Caco-2 (cell line): ENCODE results near the gene RPS6KA3. TPM values are rescaled to one million over a fixed set of nuclear protein-coding genes. Genes with fewer than 3 reads are reported as not detected.

Experiments
- BruUV-seq: library from RNA; stranded (reverse); fragments of 400-500 nt; replicated peaks from 2 replicates; lab custom pipeline; 2021; lab: Mats Ljungman, UMichigan
- CTCF ChIA-PET: fragments of 300-600 bp; sonication (Branson Sonifier 250); formaldehyde crosslinking; loops from one replicate; lab custom pipeline; 2022; ENCODE audit warnings: antibody characterized with exemption; lab: Charles Lee
- POLR2A ChIA-PET: fragments of 300-600 bp; sonication (Branson Sonifier 250); formaldehyde crosslinking; loops from one replicate; lab custom pipeline; 2022; ENCODE audit warnings: antibody characterized with exemption; lab: Charles Lee
- DNase-seq, 2 experiments: peaks; one replicate each; pipeline versions ENCODE4 v3.0.0 to v3.0.0-alpha.2; 2020 to 2022
- H3K27me3 ChIP-seq: replicated peaks from 2 replicates; pipeline ENCODE4 v1.6.0; 2011; ENCODE audit warnings: low read length; ENCODE audit not compliant: control insufficient read depth, insufficient read depth
- H3K36me3 ChIP-seq: 2 replicates; pipeline ENCODE4 v1.5.1; 2011; ENCODE audit warnings: low read length; ENCODE audit not compliant: control insufficient read depth, insufficient read depth
- H3K4me1 ChIP-seq: fragments of 250-450 bp; sonication (Bioruptor Pico); 2 replicates; pipeline ENCODE4 v1.5.1; 2020; ENCODE audit warnings: mild to moderate bottlenecking
- H3K4me3 ChIP-seq: 2 replicates; pipeline ENCODE4 v1.5.1; 2011; ENCODE audit warnings: low read depth, mild to moderate bottlenecking, control low read depth, low read length
- H3K9me3 ChIP-seq: fragments of 250-450 bp; sonication (Bioruptor Pico); 2 replicates; pipeline ENCODE4 v1.5.1; 2020; ENCODE audit warnings: mild to moderate bottlenecking, moderate library complexity
- H3K27ac Mint-ChIP-seq: one replicate; pipeline ENCODE4 v1.8.0; 2022; ENCODE audit warnings: mixed read lengths; ENCODE audit not compliant: unreplicated experiment
- H3K27me3 Mint-ChIP-seq: one replicate; pipeline ENCODE4 v1.8.0; 2022; ENCODE audit warnings: mixed read lengths; ENCODE audit not compliant: insufficient read depth, unreplicated experiment
- H3K36me3 Mint-ChIP-seq: one replicate; pipeline ENCODE4 v1.8.0; 2022; ENCODE audit warnings: mild to moderate bottlenecking, mixed read lengths; ENCODE audit not compliant: insufficient read depth, unreplicated experiment
- H3K4me1 Mint-ChIP-seq: one replicate; pipeline ENCODE4 v1.8.0; 2022; ENCODE audit warnings: low read depth, mixed read lengths; ENCODE audit not compliant: unreplicated experiment
- H3K4me3 Mint-ChIP-seq: one replicate; pipeline ENCODE4 v1.8.0; 2022; ENCODE audit warnings: mild to moderate bottlenecking, moderate library complexity, mixed read lengths; ENCODE audit not compliant: unreplicated experiment
- H3K9me3 Mint-ChIP-seq: one replicate; pipeline ENCODE4 v1.8.0; 2022; ENCODE audit warnings: mixed read lengths; ENCODE audit not compliant: unreplicated experiment
- intact Hi-C: fragments of 100-400 bp; cut with micrococcal nuclease; formaldehyde crosslinking; loops from one replicate; pipeline ENCODE4 v1.10.0; 2022; ENCODE audit not compliant: unreplicated experiment
- total RNA-seq: library from RNA; stranded (reverse); gene quantifications from 2 replicates; pipeline ENCODE4 v1.2.3, GENCODE V29; 2022
- TF ChIP-seq, protein P1 (sequence below), 2 experiments: fragments of 200-600 bp in 1 of 2; IDR thresholded peaks; 1 replicate in 1 of 2; 2 replicates in 1 of 2; pipeline versions ENCODE4 v1.5.1 to v1.8.0; 2011 to 2022; ENCODE audit warnings: antibody characterized with exemption in 1 of 2, control low read depth in 1 of 2, inconsistent platforms in 1 of 2, low read depth in 1 of 2, low read length in 1 of 2, mild to moderate bottlenecking in 1 of 2, moderate library complexity in 1 of 2; ENCODE audit not compliant: insufficient read depth in 1 of 2, severe bottlenecking in 1 of 2, unreplicated experiment in 1 of 2

Gene RPS6KA3
- total RNA-seq, 1 experiment from 2014 or later, result 104 TPM

DNA sequence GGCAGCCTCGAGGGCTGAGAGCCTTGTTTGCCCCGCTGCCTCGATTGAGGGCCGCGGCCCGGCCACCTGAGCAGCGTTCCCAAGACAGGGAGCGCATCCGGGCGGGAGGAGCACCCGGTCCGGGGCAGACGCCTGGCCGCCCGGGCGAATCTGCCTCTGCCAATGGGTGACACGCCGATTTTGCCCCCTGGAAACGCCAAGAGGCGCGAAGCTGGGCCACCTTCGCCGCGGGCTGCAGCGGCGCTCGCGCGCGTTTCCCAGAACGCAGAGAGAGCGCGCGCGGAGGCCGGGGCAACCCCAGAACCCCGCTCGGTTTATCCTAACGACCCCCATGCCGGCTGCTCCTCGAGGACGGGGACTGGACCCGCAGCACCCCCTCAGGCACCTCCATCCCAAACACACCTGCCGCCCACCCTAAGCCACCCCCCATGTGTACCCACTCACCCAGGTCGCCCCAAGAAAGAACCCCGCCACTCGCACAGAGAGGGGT is 150.6 kb downstream of the RPS6KA3 start:
- ChIA-PET CTCF (interaction anchor here (0.5 kb wide), 1 partner anchor 19 kb away, joined by 5 read pairs; no protein-coding TSS in a partner anchor), POLR2A (no interaction called here)
- Mint-ChIP-seq H3K36me3 (no peaks in the 10 kb centered on the region), H3K9me3 (no peaks in the 10 kb centered on the region), H3K4me3 (peak overlapping the region; percentile 85), H3K27me3 (no peaks in the 10 kb centered on the region), H3K27ac (peak overlapping the region; percentile 76), H3K4me1 (peaks cover 16% of the 10 kb centered on the region)
- no peaks in the 10 kb centered on the region for H3K36me3 ChIP-seq
- no peaks in the 10 kb centered on the region for H3K27me3 ChIP-seq
- BruUV-seq, result TSS peak; percentile 28
- DNase-seq, result peak in 1 of 2 experiments; percentile 36
- no peaks in the 10 kb centered on the region for H3K9me3 ChIP-seq
- intact Hi-C loops, result no loop called here
- peak overlapping the region; percentile 66 for H3K4me3 ChIP-seq
- TF ChIP-seq, protein P1, sequence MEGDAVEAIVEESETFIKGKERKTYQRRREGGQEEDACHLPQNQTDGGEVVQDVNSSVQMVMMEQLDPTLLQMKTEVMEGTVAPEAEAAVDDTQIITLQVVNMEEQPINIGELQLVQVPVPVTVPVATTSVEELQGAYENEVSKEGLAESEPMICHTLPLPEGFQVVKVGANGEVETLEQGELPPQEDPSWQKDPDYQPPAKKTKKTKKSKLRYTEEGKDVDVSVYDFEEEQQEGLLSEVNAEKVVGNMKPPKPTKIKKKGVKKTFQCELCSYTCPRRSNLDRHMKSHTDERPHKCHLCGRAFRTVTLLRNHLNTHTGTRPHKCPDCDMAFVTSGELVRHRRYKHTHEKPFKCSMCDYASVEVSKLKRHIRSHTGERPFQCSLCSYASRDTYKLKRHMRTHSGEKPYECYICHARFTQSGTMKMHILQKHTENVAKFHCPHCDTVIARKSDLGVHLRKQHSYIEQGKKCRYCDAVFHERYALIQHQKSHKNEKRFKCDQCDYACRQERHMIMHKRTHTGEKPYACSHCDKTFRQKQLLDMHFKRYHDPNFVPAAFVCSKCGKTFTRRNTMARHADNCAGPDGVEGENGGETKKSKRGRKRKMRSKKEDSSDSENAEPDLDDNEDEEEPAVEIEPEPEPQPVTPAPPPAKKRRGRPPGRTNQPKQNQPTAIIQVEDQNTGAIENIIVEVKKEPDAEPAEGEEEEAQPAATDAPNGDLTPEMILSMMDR (IDR thresholded peaks at IDR 0.05; ENCODE audit: insufficient read depth in 1 of 2, low read depth in 1 of 2, low read length in 1 of 2, severe bottlenecking in 1 of 2, unreplicated experiment in 1 of 2), result no peak
- H3K4me1 ChIP-seq, result no peaks in the 10 kb centered on the region

GRCh38 chrX:20112022-20112774 is 154.5 kb downstream of the RPS6KA3 start:
- Mint-ChIP-seq H3K27me3 (no peaks in the 10 kb centered on the region), H3K4me3 (no peak overlapping the region), H3K4me1 (peaks cover 10% of the 10 kb centered on the region), H3K36me3 (no peaks in the 10 kb centered on the region), H3K27ac (no peak overlapping the region), H3K9me3 (no peaks in the 10 kb centered on the region)
- ChIA-PET CTCF (no interaction called here), POLR2A (no interaction called here)
- Histone ChIP-seq H3K27me3 (no peaks in the 10 kb centered on the region), H3K4me1 (no peaks in the 10 kb centered on the region), H3K36me3 (no peaks in the 10 kb centered on the region), H3K9me3 (no peaks in the 10 kb centered on the region), H3K4me3 (no peak overlapping the region)
- intact Hi-C loops, result no loop called here
- TF ChIP-seq, protein P1 (IDR thresholded peaks at IDR 0.05; ENCODE audit: insufficient read depth in 1 of 2, low read depth in 1 of 2, low read length in 1 of 2, severe bottlenecking in 1 of 2, unreplicated experiment in 1 of 2), result no peak
- BruUV-seq, result no TSS peak
- no peak for DNase-seq

GRCh38 chrX:20111271-20111670 is 155.4 kb downstream of the RPS6KA3 start:
- Mint-ChIP-seq H3K4me3 (no peak overlapping the region), H3K27ac (no peak overlapping the region), H3K9me3 (no peaks in the 10 kb centered on the region), H3K27me3 (no peaks in the 10 kb centered on the region), H3K36me3 (no peaks in the 10 kb centered on the region), H3K4me1 (peaks cover 10% of the 10 kb centered on the region)
- Histone ChIP-seq H3K27me3 (no peaks in the 10 kb centered on the region), H3K9me3 (no peaks in the 10 kb centered on the region), H3K36me3 (no peaks in the 10 kb centered on the region), H3K4me3 (no peak overlapping the region), H3K4me1 (no peaks in the 10 kb centered on the region)
- ChIA-PET POLR2A (no interaction called here), CTCF (no interaction called here)
- TF ChIP-seq, protein P1 (IDR thresholded peaks at IDR 0.05; ENCODE audit: insufficient read depth in 1 of 2, low read depth in 1 of 2, low read length in 1 of 2, severe bottlenecking in 1 of 2, unreplicated experiment in 1 of 2), result no peak
- intact Hi-C loops, result no loop called here
- no peak for DNase-seq
- no TSS peak for BruUV-seq
